Stomach (tissue), 9 donors: ENCODE results near the gene DLG4. TPM values are rescaled to one million over a fixed set of nuclear protein-coding genes. Genes with fewer than 3 reads are reported as not detected.
A peak's percentile ranks its signal among the peaks of the same experiment; 100 is the strongest.

Source experiments
- DNase-seq, 2 donors: peaks; one replicate each; pipeline versions ENCODE4 v3.0.0 to v3.0.0-alpha.2; 2013 to 2019
- H3K27ac ChIP-seq, 5 donors: fragments of 200-600 bp in 4 of 5; sonication (generic) in 4 of 5; one replicate each; pipeline ENCODE4 v1.5.1; 2013 to 2019; ENCODE audit warnings: mild to moderate bottlenecking in 1 of 5, moderate library complexity in 1 of 5
- H3K27me3 ChIP-seq, 3 donors: fragments of 200-600 bp; sonication (generic); one replicate each; pipeline ENCODE4 v1.5.1; 2017 to 2019; ENCODE audit warnings: mixed run types in 1 of 3
- H3K36me3 ChIP-seq, 4 donors: fragments of 200-600 bp; sonication (generic); 1 replicate in 3 of 4; 2 replicates in 1 of 4; pipeline ENCODE4 v1.5.1; 2016 to 2019
- H3K4me1 ChIP-seq, 4 donors: fragments of 200-600 bp; sonication (generic); one replicate each; pipeline ENCODE4 v1.5.1; 2016 to 2019
- H3K4me3 ChIP-seq, 4 donors: fragments of 200-600 bp; sonication (generic) in 3 of 4; one replicate each; pipeline ENCODE4 v1.5.1; 2016 to 2019; ENCODE audit warnings: mild to moderate bottlenecking in 1 of 4
- H3K9me3 ChIP-seq, 4 donors: fragments of 200-600 bp; sonication (generic); one replicate each; pipeline ENCODE4 v1.5.1; 2016 to 2019
- EP300 ChIP-seq: sonication (generic); formaldehyde crosslinking; IDR thresholded peaks from one replicate; pipeline ENCODE4 v1.6.1; 2017; ENCODE audit warnings: antibody characterized with exemption
- POLR2A ChIP-seq, 4 donors: fragments of 450-650 bp; IDR thresholded peaks; one replicate each; pipeline ENCODE4 v1.6.1; 2016; ENCODE audit warnings: antibody characterized with exemption in 4 of 4, control low read depth in 2 of 4, mild to moderate bottlenecking in 1 of 4, moderate library complexity in 1 of 4
- POLR2AphosphoS5 ChIP-seq, 3 donors: sonication (generic); formaldehyde crosslinking; IDR thresholded peaks; one replicate each; pipeline ENCODE4 v1.6.1; 2016; ENCODE audit warnings: antibody characterized with exemption in 3 of 3
- WGBS, 5 donors: extraction: QIAGEN DNeasy Blood & Tissue Kit in 3 of 5; methylation state at CpG; one replicate each; pipeline versions ENCODE4 v1.1.5 to v1.1.7; 2013 to 2018; 5-methylcytosine and 5-hydroxymethylcytosine counted together
- intact Hi-C: fragments of 100-400 bp; cut with DNase I; formaldehyde crosslinking; loops from one replicate; pipeline ENCODE4 v1.15.1; 2023; ENCODE audit warnings: low total_unique reads
- polyA plus RNA-seq, 3 donors: library from polyadenylated mRNA; stranded (reverse); fragments of 200-250 nt; gene quantifications; one replicate each; pipeline ENCODE4 v1.2.3, GENCODE V29; 2013
- total RNA-seq, 5 donors: library from RNA; depleted of rRNA; stranded (reverse); fragments of >200 nt; gene quantifications; one replicate each; pipeline versions ENCODE4 v1.1.0 to v1.2.3, GENCODE V29; 2014 to 2016
- TF ChIP-seq, protein P1 (sequence below), 7 experiments: fragments of 450-650 bp in 4 of 7; fragments of 200-600 bp in 3 of 7; sonication (generic) in 3 of 7; IDR thresholded peaks; one replicate each; pipeline ENCODE4 v1.5.1; 2016 to 2019; ENCODE audit warnings: antibody characterized with exemption in 7 of 7, control low read depth in 2 of 7, mild to moderate bottlenecking in 1 of 7
- donor health status: healthy with polysubstance abuse.
- donor health status: Bipolar disorder and iron deficiency.
- donor health status: healthy.

DLG4 gene
- total and polyA plus RNA-seq, 8 donors: 3.2 to 26.3 (median 8.8) TPM

DNA sequence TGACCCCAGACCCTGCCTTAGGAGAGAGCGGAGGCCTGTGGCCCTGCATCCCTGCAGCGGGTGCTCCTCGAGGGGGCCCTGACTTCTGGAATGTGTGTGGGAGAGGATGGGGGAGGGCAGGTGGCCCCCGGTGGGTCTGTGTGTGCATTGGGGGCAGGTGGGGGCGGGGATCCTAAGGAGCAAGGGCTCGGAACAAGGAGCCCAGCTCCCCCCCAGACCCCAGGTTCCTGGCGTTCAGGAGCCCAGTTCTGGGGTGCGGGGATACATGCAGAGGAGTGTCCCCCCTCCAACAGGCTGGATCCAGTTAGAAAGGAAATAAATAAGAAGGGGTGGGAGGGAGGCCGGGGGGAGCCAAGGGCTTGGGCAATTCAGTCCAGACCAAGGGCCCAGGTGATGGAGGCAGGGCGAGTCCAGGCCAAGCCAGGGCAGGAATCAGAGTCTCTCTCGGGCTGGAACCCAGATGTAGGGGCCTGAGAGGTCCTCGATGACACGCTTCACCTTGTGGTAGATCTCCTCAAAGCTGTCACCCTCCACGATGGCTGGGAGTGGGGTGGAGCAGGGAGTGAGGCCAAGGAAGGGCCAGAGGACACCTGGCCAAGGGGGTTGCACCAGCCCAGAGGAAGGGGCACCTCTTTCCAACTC is 29.2 kb downstream of the DLG4 start:
- peaks cover 8 to 55% (median 50%) of the 10 kb centered on the region in 4 donors for H3K36me3 ChIP-seq

DNA sequence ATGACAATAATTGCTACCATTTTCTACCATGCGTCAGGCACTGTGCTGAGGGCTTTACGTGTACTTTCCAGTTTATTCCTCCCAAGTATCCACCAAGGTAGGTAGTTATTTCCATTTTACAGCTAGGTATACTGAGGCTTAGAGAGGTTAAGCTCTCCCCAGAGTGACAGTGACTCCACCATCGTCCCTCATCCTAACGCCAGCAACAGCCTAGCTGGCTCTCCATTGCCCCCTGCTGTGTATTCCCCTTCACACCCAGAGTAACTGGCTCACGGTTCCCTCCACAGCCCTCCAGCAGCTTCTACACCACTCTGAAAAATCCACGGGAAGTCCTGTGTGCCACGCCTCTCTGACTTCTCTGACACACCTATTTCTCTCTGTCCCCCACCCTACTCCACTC is 33.4 kb downstream of the DLG4 start:
- Histone ChIP-seq H3K27ac (no peak overlapping the region), H3K36me3 (peaks cover 0 to 14% (median 12%) of the 10 kb centered on the region in 4 donors), H3K27me3 (no peaks in the 10 kb centered on the region), H3K4me3 (no peak overlapping the region), H3K4me1 (peaks cover 0 to 6% (median 0%) of the 10 kb centered on the region in 4 donors), H3K9me3 (no peaks in the 10 kb centered on the region)
- peak in 1 of 2 donors; percentile 22 for DNase-seq
- intact Hi-C loops: no loop called here
- WGBS, 5 donors: 53 to 62% (median 59%) methylated on average over 7 of the region's 7 CpGs
- TF ChIP-seq POLR2AphosphoS5 (IDR thresholded peaks at IDR 0.05) (no peak), POLR2A (IDR thresholded peaks at IDR 0.05) (no peak), EP300 (no peak)
- TF ChIP-seq, protein P1, sequence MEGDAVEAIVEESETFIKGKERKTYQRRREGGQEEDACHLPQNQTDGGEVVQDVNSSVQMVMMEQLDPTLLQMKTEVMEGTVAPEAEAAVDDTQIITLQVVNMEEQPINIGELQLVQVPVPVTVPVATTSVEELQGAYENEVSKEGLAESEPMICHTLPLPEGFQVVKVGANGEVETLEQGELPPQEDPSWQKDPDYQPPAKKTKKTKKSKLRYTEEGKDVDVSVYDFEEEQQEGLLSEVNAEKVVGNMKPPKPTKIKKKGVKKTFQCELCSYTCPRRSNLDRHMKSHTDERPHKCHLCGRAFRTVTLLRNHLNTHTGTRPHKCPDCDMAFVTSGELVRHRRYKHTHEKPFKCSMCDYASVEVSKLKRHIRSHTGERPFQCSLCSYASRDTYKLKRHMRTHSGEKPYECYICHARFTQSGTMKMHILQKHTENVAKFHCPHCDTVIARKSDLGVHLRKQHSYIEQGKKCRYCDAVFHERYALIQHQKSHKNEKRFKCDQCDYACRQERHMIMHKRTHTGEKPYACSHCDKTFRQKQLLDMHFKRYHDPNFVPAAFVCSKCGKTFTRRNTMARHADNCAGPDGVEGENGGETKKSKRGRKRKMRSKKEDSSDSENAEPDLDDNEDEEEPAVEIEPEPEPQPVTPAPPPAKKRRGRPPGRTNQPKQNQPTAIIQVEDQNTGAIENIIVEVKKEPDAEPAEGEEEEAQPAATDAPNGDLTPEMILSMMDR (IDR thresholded peaks at IDR 0.05): no peak

More for the DNA sequence above, 29.2 kb downstream of the DLG4 start:
- Histone ChIP-seq H3K4me3 (no peak overlapping the region), H3K9me3 (no peaks in the 10 kb centered on the region), H3K27me3 (no peaks in the 10 kb centered on the region), H3K27ac (no peak overlapping the region), H3K4me1 (no peaks in the 10 kb centered on the region)
- 84 to 93% (median 90%) methylated on average over 14 of the region's 14 CpGs for WGBS, 5 donors
- intact Hi-C loops: no loop called here
- TF ChIP-seq, protein P1 (IDR thresholded peaks at IDR 0.05): no peak
- TF ChIP-seq POLR2AphosphoS5 (IDR thresholded peaks at IDR 0.05) (no peak), EP300 (no peak), POLR2A (IDR thresholded peaks at IDR 0.05) (no peak)
- no peak for DNase-seq

DNA sequence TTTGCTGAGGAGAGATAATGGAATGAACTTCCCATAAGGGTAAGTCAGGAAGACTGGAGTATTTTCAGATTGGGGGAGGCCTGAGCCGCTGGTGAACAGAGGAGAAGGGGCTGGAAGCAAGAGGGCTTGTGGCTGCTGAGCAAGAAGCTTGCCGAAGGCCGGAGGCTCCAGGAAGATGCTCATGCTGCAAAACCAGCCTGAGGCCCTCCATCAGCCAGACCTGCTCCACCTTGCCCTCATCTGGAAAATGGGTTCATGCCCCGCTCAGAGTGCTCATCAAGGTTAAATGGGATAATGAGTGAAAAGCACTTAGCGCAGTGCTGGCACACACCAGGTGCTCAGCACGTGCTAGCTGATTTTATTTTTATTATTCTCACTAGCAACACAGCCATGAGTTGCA is 35.0 kb downstream of the DLG4 start:
- peaks cover 0 to 6% (median 0%) of the 10 kb centered on the region in 4 donors for H3K4me1 ChIP-seq
- no peaks in the 10 kb centered on the region for H3K9me3 ChIP-seq
- H3K4me3 ChIP-seq: no peak overlapping the region
- WGBS, 5 donors: 86 to 94% (median 90%) methylated on average over 6 of the region's 6 CpGs
- TF ChIP-seq POLR2A (IDR thresholded peaks at IDR 0.05): no peak
- no peak for TF ChIP-seq EP300
- TF ChIP-seq, protein P1 (IDR thresholded peaks at IDR 0.05): no peak
- no peak for TF ChIP-seq POLR2AphosphoS5 (IDR thresholded peaks at IDR 0.05)
- H3K27me3 ChIP-seq: peaks cover 0 to 3% (median 0%) of the 10 kb centered on the region in 3 donors
- no peak overlapping the region for H3K27ac ChIP-seq
- DNase-seq: no peak
- no peaks in the 10 kb centered on the region for H3K36me3 ChIP-seq
- intact Hi-C loops: no loop called here

DNA sequence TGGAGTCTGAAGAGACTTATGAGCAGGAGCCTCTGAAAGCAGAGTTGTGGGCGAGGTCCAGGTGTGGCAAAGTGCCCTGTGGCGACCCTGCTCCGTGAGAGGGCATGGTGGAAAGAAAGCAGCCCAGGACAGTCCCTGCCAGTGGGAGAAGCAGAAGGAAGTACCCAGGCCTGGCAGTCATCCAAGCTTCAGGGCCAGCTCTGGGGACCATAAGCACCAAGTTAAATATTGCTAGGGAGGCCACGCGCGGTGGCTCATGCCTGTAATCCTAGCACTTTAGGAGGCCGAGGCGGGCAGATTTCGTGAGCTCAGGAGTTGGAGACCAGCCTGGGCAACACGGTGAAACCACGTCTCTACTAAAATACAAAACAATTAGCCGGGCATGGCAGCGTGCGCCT is 35.5 kb downstream of the DLG4 start:
- Histone ChIP-seq H3K4me3 (no peak overlapping the region), H3K9me3 (no peaks in the 10 kb centered on the region), H3K27ac (no peak overlapping the region), H3K36me3 (no peaks in the 10 kb centered on the region), H3K27me3 (peaks cover 0 to 9% (median 5%) of the 10 kb centered on the region in 3 donors), H3K4me1 (peaks cover 0 to 6% (median 0%) of the 10 kb centered on the region in 4 donors)
- DNase-seq: peak; percentile 84 to 87
- WGBS, 5 donors: 29 to 40% (median 36%) methylated on average over 14 of the region's 14 CpGs
- intact Hi-C loops: no loop called here
- TF ChIP-seq, protein P1 (IDR thresholded peaks at IDR 0.05): no peak
- TF ChIP-seq EP300 (no peak), POLR2A (IDR thresholded peaks at IDR 0.05) (no peak), POLR2AphosphoS5 (IDR thresholded peaks at IDR 0.05) (no peak)
